HEK293 (cell line): Measurements from ENCODE around the gene MAP1B.

Experiments used
- CTCF ChIA-PET: fragments of 350-600 bp; formaldehyde crosslinking; extraction: SDS; loops from one replicate; lab custom pipeline; 2021; ENCODE audit warnings: antibody characterized with exemption; lab: Yijun Ruan, JAX
- POLR2A ChIA-PET: fragments of 300-600 bp; formaldehyde crosslinking; extraction: SDS; loops from one replicate; lab custom pipeline; 2020; ENCODE audit warnings: antibody characterized with exemption, inconsistent platforms; lab: Yijun Ruan, JAX
- H3K27ac ChIP-seq: fragments of 200-500 bp; sonication (Bioruptor generic); 2 replicates; pipeline ENCODE4 v1.5.1; 2014; ENCODE audit warnings: low read depth, low read length, control low read depth, inconsistent platforms; ENCODE audit errors: extremely low read depth
- H3K36me3 ChIP-seq, 2 experiments: fragments of 200-500 bp in 1 of 2; sonication (Bioruptor generic) in 1 of 2; 1 replicate in 1 of 2; 2 replicates in 1 of 2; pipeline ENCODE4 v1.5.1; 2014 to 2017; ENCODE audit warnings: inconsistent platforms in 2 of 2, low read length in 2 of 2; ENCODE audit not compliant: control insufficient read depth in 2 of 2, insufficient read depth in 1 of 2
- H3K4me1 ChIP-seq: fragments of 200-500 bp; sonication (Bioruptor generic); 2 replicates; pipeline ENCODE4 v1.5.1; 2014; ENCODE audit warnings: mild to moderate bottlenecking, low read length, inconsistent platforms; ENCODE audit not compliant: control insufficient read depth, insufficient read depth
- H3K4me3 ChIP-seq: 2 replicates; pipeline ENCODE4 v1.5.1; 2011; ENCODE audit warnings: low read depth, mild to moderate bottlenecking, control low read depth, low read length, moderate library complexity
- H3K9me3 ChIP-seq: fragments of 200-500 bp; sonication (Bioruptor generic); 2 replicates; pipeline ENCODE4 v1.5.1; 2014; ENCODE audit warnings: low read depth, low read length, inconsistent platforms; ENCODE audit not compliant: control insufficient read depth, insufficient read depth
- CTCF ChIP-seq: fragments of 450-650 bp; formaldehyde crosslinking; IDR thresholded peaks from 2 replicates; pipeline ENCODE4 v1.5.1; 2016; ENCODE audit warnings: missing biosample characterization, missing genetic modification characterization
- EGR2 ChIP-seq: fragments of 450-650 bp; formaldehyde crosslinking; IDR thresholded peaks from 2 replicates; pipeline ENCODE4 v1.5.1; 2016; ENCODE audit warnings: low read depth, missing biosample characterization, missing genetic modification characterization
- PRDM6 ChIP-seq: fragments of 450-650 bp; formaldehyde crosslinking; IDR thresholded peaks from 2 replicates; pipeline ENCODE4 v1.5.1; 2017; ENCODE audit warnings: missing biosample characterization, missing genetic modification characterization
- REST ChIP-seq: fragments of 450-650 bp; formaldehyde crosslinking; IDR thresholded peaks from 2 replicates; pipeline ENCODE4 v1.5.1; 2016; ENCODE audit warnings: missing biosample characterization, missing genetic modification characterization
- TCF7L2 ChIP-seq: IDR thresholded peaks from 2 replicates; pipeline ENCODE4 v1.6.1; 2011; ENCODE audit warnings: low read depth, mild to moderate bottlenecking, inconsistent platforms, low read length, moderate library complexity, borderline replicate concordance
- ZFP69B ChIP-seq: fragments of 450-650 bp; formaldehyde crosslinking; IDR thresholded peaks from 2 replicates; pipeline ENCODE4 v1.5.1; 2016; ENCODE audit warnings: missing biosample characterization, missing genetic modification characterization
- ZNF175 ChIP-seq: fragments of 450-650 bp; formaldehyde crosslinking; IDR thresholded peaks from 2 replicates; pipeline ENCODE4 v1.5.1; 2016; ENCODE audit warnings: missing biosample characterization, missing genetic modification characterization
- ZNF350 ChIP-seq: fragments of 450-650 bp; formaldehyde crosslinking; IDR thresholded peaks from 2 replicates; pipeline ENCODE4 v1.5.0; 2017; ENCODE audit warnings: missing biosample characterization, mild to moderate bottlenecking, missing genetic modification characterization
- ZNF394 ChIP-seq: fragments of 450-650 bp; formaldehyde crosslinking; IDR thresholded peaks from 2 replicates; pipeline ENCODE4 v1.5.1; 2016; ENCODE audit warnings: missing biosample characterization, missing genetic modification characterization, mild to moderate bottlenecking, moderate library complexity, borderline replicate concordance
- ZNF416 ChIP-seq: fragments of 450-650 bp; formaldehyde crosslinking; IDR thresholded peaks from 2 replicates; pipeline ENCODE4 v1.5.1; 2016; ENCODE audit warnings: missing biosample characterization, missing genetic modification characterization
- ZNF645 ChIP-seq: fragments of 450-650 bp; formaldehyde crosslinking; IDR thresholded peaks from 2 replicates; pipeline ENCODE4; 2016; ENCODE audit warnings: missing biosample characterization, missing genetic modification characterization
- ZNF654 ChIP-seq: fragments of 450-650 bp; formaldehyde crosslinking; IDR thresholded peaks from 2 replicates; pipeline ENCODE4 v1.5.1; 2016; ENCODE audit warnings: low read depth, missing biosample characterization, missing genetic modification characterization

The MAP1B gene

GRCh38 chr5:72244862-72245371 is 137.6 kb downstream of the MAP1B start:
- ChIA-PET POLR2A (no interaction called here), CTCF (interaction anchor here (0.6 to 2.0 kb wide), 12 partner anchors 9 to 1438 kb away, joined by 3 to 7 read pairs (median 4); no protein-coding TSS in a partner anchor)
- no peak for TF ChIP-seq ZNF350 (tag by site-specific recombination)
- peak; percentile 59 for TF ChIP-seq ZNF654 (tag by site-specific recombination)
- 0 out of 2 replicates have a peak, but pooled peaks have one; percentile 34 for TF ChIP-seq PRDM6 (tag by site-specific recombination)
- TF ChIP-seq CTCF (tag by site-specific recombination) = peak; percentile 40; the same call in 1 of the 2 replicates
- TF ChIP-seq REST (tag by site-specific recombination) = no peak
- TF ChIP-seq ZFP69B (tag by site-specific recombination) = no peak
- no peak for TF ChIP-seq ZNF394
- no peak for TF ChIP-seq ZNF416 (tag by site-specific recombination)
- Histone ChIP-seq H3K9me3 (no peaks in the 10 kb centered on the region), H3K4me1 (peaks cover 37% of the 10 kb centered on the region), H3K36me3 (no peaks in the 10 kb centered on the region), H3K4me3 (no peak overlapping the region), H3K27ac (no peak overlapping the region)

- Histone ChIP-seq H3K4me1 (peaks cover 37% of the 10 kb centered on the region), H3K36me3 (no peaks in the 10 kb centered on the region), H3K9me3 (no peaks in the 10 kb centered on the region), H3K4me3 (no peak overlapping the region), H3K27ac (no peak overlapping the region)
- ChIA-PET POLR2A (no interaction called here), CTCF (interaction anchor here (0.6 to 2.0 kb wide), 10 partner anchors 9 to 115 kb away, joined by 3 to 8 read pairs (median 4); no protein-coding TSS in a partner anchor)
- TF ChIP-seq EGR2 (no peak), PRDM6 (tag by site-specific recombination) (no peak), ZNF175 (tag by site-specific recombination) (no peak), TCF7L2 (no peak), ZNF645 (tag by site-specific recombination) (no peak)
These were observed 138.3 kb downstream of the MAP1B start for GRCh38 chr5:72245546-72245945.
